ENCODE measurements around the gene ATF1.

DNA sequence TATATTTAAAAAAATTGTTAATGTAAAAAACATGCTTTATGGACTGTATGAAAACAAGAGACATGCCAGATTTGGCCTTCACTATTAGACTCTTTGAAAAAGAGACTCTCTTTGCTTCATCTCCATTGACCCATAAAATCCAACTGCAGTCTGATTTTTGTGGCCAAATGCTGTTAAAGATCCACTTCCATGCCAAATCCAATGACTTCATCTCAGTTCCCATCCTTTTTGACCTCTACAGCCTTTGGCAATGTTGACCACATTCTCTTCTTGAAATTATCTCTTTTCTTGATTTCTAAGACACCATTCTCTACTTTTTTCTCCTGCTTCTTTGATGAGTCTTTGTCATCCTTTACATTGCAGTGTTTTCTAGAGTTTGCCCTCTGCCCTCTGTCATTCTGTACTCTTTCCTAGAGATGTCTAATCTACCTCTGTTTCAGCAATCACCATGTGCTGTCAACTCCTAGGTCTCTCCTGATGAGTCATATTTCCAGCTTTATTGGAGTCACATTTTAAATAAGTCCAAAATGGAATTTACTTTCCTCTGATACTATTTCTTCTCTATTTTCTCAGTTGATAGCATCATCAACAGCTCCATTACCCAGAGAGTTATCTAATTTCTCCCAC lies 81.2 kb downstream of the ATF1 start:
- TF ChIP-seq POLR2A (IDR thresholded peaks at IDR 0.05; ENCODE audit: control extremely low read depth in 1 of 2, low read depth in 2 of 2, low read length in 2 of 2) (no peak), TBP (IDR thresholded peaks at IDR 0.05; ENCODE audit: low read depth, low read length) (no peak), NRF1 (IDR thresholded peaks at IDR 0.05; ENCODE audit: low read depth, low read length) (no peak), CHD1 (IDR thresholded peaks at IDR 0.05; ENCODE audit: low read depth, low read length) (no peak), CEBPB (IDR thresholded peaks at IDR 0.05; ENCODE audit: low read depth, low read length) (no peak), HDAC2 (IDR thresholded peaks at IDR 0.05; ENCODE audit: borderline replicate concordance in 1 of 2, low read depth in 2 of 2, low read length in 2 of 2) (no peak), EZH2 (IDR thresholded peaks at IDR 0.05; ENCODE audit: low read depth, low read length, severe bottlenecking) (no peak)
- TF ChIP-seq, protein P1, sequence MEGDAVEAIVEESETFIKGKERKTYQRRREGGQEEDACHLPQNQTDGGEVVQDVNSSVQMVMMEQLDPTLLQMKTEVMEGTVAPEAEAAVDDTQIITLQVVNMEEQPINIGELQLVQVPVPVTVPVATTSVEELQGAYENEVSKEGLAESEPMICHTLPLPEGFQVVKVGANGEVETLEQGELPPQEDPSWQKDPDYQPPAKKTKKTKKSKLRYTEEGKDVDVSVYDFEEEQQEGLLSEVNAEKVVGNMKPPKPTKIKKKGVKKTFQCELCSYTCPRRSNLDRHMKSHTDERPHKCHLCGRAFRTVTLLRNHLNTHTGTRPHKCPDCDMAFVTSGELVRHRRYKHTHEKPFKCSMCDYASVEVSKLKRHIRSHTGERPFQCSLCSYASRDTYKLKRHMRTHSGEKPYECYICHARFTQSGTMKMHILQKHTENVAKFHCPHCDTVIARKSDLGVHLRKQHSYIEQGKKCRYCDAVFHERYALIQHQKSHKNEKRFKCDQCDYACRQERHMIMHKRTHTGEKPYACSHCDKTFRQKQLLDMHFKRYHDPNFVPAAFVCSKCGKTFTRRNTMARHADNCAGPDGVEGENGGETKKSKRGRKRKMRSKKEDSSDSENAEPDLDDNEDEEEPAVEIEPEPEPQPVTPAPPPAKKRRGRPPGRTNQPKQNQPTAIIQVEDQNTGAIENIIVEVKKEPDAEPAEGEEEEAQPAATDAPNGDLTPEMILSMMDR (IDR thresholded peaks at IDR 0.05; ENCODE audit: control extremely low read depth in 1 of 3, insufficient read depth in 1 of 3, low read depth in 1 of 3, low read length in 3 of 3): no peak
- TF ChIP-seq, protein P2, sequence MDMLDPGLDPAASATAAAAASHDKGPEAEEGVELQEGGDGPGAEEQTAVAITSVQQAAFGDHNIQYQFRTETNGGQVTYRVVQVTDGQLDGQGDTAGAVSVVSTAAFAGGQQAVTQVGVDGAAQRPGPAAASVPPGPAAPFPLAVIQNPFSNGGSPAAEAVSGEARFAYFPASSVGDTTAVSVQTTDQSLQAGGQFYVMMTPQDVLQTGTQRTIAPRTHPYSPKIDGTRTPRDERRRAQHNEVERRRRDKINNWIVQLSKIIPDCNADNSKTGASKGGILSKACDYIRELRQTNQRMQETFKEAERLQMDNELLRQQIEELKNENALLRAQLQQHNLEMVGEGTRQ (IDR thresholded peaks at IDR 0.05; ENCODE audit: low read length): no peak
